RWPE2 (cell line): ENCODE results near the gene PTPRN2.

Experiments
- ATAC-seq: fragments of 200-7000 bp; cut with Tn5 transposase; 3 replicates; pipeline ENCODE4 v1.9.1; 2021; ENCODE audit warnings: low read depth
- DNase-seq: peaks from one replicate; pipeline ENCODE4 v3.0.0-alpha.2; 2020; ENCODE audit warnings: low spot score
- H3K27ac ChIP-seq: fragments of 450-650 bp; 2 replicates; pipeline ENCODE4 v1.5.1; 2017; ENCODE audit warnings: mild to moderate bottlenecking; ENCODE audit not compliant: poor library complexity, severe bottlenecking
- H3K27me3 ChIP-seq: fragments of 250-450 bp; sonication (Bioruptor Pico); 2 replicates; pipeline ENCODE4 v1.5.1; 2021; ENCODE audit warnings: mild to moderate bottlenecking, moderate library complexity; ENCODE audit not compliant: insufficient read depth, poor library complexity, severe bottlenecking
- H3K36me3 ChIP-seq: fragments of 250-450 bp; sonication (Bioruptor Pico); 2 replicates; pipeline ENCODE4 v1.5.1; 2020; ENCODE audit warnings: low read depth, mild to moderate bottlenecking, moderate library complexity
- H3K4me1 ChIP-seq: fragments of 250-450 bp; sonication (Bioruptor Pico); 2 replicates; pipeline ENCODE4 v1.5.1; 2021; ENCODE audit warnings: mild to moderate bottlenecking, moderate library complexity; ENCODE audit not compliant: insufficient read depth, poor library complexity, severe bottlenecking
- H3K4me3 ChIP-seq: fragments of 250-450 bp; sonication (Bioruptor Pico); 2 replicates; pipeline ENCODE4 v1.5.1; 2021; ENCODE audit warnings: mild to moderate bottlenecking, moderate library complexity; ENCODE audit not compliant: severe bottlenecking
- H3K9me3 ChIP-seq: fragments of 250-450 bp; sonication (Bioruptor Pico); 2 replicates; pipeline ENCODE4 v1.5.1; 2021; ENCODE audit warnings: mild to moderate bottlenecking, moderate library complexity; ENCODE audit not compliant: severe bottlenecking
- TF ChIP-seq, protein P1 (sequence below): fragments of 450-650 bp; IDR thresholded peaks from one replicate; pipeline ENCODE4 v1.5.1; 2017; ENCODE audit warnings: mild to moderate bottlenecking, moderate library complexity; ENCODE audit not compliant: poor library complexity, severe bottlenecking

Gene PTPRN2

DNA sequence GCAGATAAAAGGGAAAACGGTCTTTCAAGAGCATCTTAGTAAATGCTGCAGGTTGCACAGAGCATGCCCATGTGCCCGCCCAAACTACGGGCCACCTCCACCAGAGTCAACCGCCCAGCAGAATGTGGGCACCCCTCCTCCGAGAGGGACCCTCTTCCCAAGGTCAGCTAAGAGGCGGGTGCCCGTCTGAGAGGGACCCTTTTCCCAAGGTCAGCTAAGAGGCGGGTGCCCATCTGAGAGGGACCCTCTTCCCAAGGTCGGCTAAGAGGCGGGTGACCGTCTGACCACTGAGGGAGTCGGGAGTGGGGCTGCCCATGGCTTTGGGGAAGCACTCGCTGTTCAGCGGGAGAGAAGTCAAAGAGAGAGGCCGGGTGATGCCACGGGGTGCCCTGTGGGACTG lies 113.1 kb downstream of the PTPRN2 start:
- H3K9me3 ChIP-seq = no peaks in the 10 kb centered on the region

DNA sequence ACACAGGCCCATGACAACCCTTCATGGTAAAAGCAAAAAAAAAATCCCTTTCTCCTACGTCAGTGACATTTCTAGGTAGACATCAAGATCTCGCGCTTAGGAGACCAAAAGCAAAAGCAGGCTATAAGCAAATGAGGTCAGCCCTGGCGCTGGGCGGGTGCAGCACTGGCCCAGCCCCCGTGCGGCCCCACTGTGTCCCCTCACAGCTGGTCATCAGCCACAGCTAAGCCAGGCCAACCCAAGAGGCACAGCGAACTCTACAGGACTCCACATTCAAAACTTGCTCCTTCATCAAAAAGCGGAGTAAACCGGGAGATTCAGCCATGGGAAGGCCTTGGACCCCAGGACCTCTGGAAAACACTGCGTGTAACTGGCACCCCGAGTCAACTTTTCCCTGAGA lies 113.7 kb downstream of the PTPRN2 start:
- TF ChIP-seq, protein P1, sequence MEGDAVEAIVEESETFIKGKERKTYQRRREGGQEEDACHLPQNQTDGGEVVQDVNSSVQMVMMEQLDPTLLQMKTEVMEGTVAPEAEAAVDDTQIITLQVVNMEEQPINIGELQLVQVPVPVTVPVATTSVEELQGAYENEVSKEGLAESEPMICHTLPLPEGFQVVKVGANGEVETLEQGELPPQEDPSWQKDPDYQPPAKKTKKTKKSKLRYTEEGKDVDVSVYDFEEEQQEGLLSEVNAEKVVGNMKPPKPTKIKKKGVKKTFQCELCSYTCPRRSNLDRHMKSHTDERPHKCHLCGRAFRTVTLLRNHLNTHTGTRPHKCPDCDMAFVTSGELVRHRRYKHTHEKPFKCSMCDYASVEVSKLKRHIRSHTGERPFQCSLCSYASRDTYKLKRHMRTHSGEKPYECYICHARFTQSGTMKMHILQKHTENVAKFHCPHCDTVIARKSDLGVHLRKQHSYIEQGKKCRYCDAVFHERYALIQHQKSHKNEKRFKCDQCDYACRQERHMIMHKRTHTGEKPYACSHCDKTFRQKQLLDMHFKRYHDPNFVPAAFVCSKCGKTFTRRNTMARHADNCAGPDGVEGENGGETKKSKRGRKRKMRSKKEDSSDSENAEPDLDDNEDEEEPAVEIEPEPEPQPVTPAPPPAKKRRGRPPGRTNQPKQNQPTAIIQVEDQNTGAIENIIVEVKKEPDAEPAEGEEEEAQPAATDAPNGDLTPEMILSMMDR = no peak
- no peak for ATAC-seq
- Histone ChIP-seq H3K9me3 (no peaks in the 10 kb centered on the region), H3K27ac (no peak overlapping the region), H3K27me3 (no peaks in the 10 kb centered on the region), H3K36me3 (no peaks in the 10 kb centered on the region), H3K4me3 (no peak overlapping the region), H3K4me1 (no peaks in the 10 kb centered on the region)
- no peak for DNase-seq

More for the DNA sequence above, 113.1 kb downstream of the PTPRN2 start:
- DNase-seq (no peak), ATAC-seq (no peak)
- H3K4me3 ChIP-seq = no peak overlapping the region
- no peaks in the 10 kb centered on the region for H3K36me3 ChIP-seq
- H3K27ac ChIP-seq = no peak overlapping the region
- TF ChIP-seq, protein P1 = no peak
- no peaks in the 10 kb centered on the region for H3K27me3 ChIP-seq
- no peaks in the 10 kb centered on the region for H3K4me1 ChIP-seq

DNA sequence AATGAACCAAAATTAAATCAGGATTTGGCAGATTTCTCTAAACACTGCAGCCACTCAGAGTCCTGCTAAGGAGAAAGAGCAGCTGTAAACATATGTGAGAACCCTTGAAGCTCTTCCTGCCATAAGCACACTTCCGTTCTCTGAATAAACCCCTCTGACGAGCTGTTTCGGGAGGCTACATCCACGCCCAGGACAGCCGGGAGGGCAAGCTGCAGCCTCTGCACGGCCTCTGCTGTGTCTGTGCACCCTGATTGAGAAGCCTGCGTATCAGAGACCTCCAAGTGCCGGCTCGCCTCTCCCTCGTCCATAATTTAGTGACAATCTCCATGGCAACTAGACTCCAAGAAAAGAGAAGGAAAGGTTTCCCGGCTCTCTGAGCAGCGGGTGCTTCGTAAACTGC lies 114.4 kb downstream of the PTPRN2 start:
- DNase-seq (no peak), ATAC-seq (no peak)
- Histone ChIP-seq H3K27me3 (no peaks in the 10 kb centered on the region), H3K4me3 (no peak overlapping the region), H3K9me3 (no peaks in the 10 kb centered on the region), H3K36me3 (no peaks in the 10 kb centered on the region), H3K27ac (no peak overlapping the region), H3K4me1 (no peaks in the 10 kb centered on the region)
- TF ChIP-seq, protein P1 = no peak

DNA sequence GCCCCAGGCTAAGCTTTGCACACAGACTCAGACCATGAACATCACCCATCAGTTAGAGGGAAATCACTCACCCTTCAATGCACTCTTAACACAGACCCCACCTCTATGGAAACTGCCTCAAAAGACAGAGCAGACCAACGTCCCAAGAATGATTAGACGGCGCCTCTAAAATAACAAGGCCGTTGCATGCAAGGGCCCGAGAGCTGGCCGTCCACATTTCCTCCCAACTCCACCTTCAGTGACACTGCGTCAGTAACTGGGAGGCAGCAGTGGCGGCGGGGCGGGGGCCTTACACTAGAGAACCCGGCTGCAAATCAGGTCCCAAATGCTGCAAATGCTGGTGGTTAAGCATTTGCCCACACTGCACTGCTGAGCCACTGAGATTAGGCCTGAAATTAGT lies 115.0 kb downstream of the PTPRN2 start:
- peaks cover 5% of the 10 kb centered on the region for H3K27me3 ChIP-seq
- no peak for DNase-seq
- no peaks in the 10 kb centered on the region for H3K36me3 ChIP-seq
- H3K9me3 ChIP-seq = peaks cover 2% of the 10 kb centered on the region
- TF ChIP-seq, protein P1 = no peak
- no peaks in the 10 kb centered on the region for H3K4me1 ChIP-seq
- no peak overlapping the region for H3K27ac ChIP-seq
- H3K4me3 ChIP-seq = no peak overlapping the region
- no peak for ATAC-seq

DNA sequence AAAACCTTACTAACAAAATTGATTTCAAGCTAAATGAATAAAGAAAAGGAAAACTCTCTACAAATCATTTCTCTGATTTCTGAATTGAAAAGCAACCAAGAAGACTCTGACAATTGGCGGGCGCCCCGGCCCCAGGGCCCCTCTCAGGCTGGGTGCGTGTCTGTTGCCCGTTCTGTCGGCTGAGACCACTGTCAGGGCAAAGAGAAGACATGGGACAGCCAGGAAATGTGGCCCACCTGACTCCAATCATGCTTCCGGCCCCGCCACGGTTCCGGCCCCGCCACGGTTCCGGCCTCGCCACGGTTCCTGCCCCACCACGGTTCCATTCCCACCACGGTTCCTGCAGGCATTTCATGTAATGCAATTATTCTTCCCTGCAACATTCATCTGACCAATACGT lies 115.9 kb downstream of the PTPRN2 start:
- peaks cover 10% of the 10 kb centered on the region for H3K27me3 ChIP-seq
- ATAC-seq (no peak), DNase-seq (no peak)
- no peaks in the 10 kb centered on the region for H3K4me1 ChIP-seq
- no peak overlapping the region for H3K27ac ChIP-seq
- H3K4me3 ChIP-seq = no peak overlapping the region
- H3K36me3 ChIP-seq = no peaks in the 10 kb centered on the region
- TF ChIP-seq, protein P1 = no peak
- peaks cover 2% of the 10 kb centered on the region for H3K9me3 ChIP-seq
